Parathyroid adenoma (tissue), 2 donors: ENCODE results near the gene DOCK8.
"Not testable (repeated sequence)": the region's sequence is repeated elsewhere in the genome, so short reads cannot be mapped to it uniquely, and the experiment has no call there.

Source experiments
- H2AFZ ChIP-seq: fragments of 300-600 bp; sonication (generic); one replicate; pipeline ENCODE4 v1.7.0; 2017; ENCODE audit warnings: antibody characterized with exemption, mild to moderate bottlenecking
- H3K27ac ChIP-seq: fragments of 300-600 bp; sonication (generic); one replicate; pipeline ENCODE4 v1.7.0; 2017
- H3K27me3 ChIP-seq: fragments of 300-600 bp; sonication (generic); one replicate; pipeline ENCODE4 v1.7.0; 2017; ENCODE audit warnings: low read length; ENCODE audit not compliant: control insufficient read depth, insufficient read depth
- H3K36me3 ChIP-seq: fragments of 300-600 bp; sonication (generic); one replicate; pipeline ENCODE4 v1.7.0; 2017; ENCODE audit warnings: low read length; ENCODE audit not compliant: control insufficient read depth, insufficient read depth
- H3K4me1 ChIP-seq: fragments of 300-600 bp; sonication (generic); one replicate; pipeline ENCODE4 v1.7.0; 2017; ENCODE audit warnings: control low read depth
- H3K4me2 ChIP-seq: fragments of 300-600 bp; sonication (generic); one replicate; pipeline ENCODE4 v1.7.0; 2017; ENCODE audit warnings: low read length
- H3K4me3 ChIP-seq: fragments of 300-600 bp; sonication (generic); one replicate; pipeline ENCODE4 v1.7.0; 2017; ENCODE audit warnings: low read depth, low read length
- H3K79me2 ChIP-seq: fragments of 300-600 bp; sonication (generic); one replicate; pipeline ENCODE4 v1.7.0; 2017; ENCODE audit warnings: control low read depth
- H3K9ac ChIP-seq: fragments of 300-600 bp; sonication (generic); one replicate; pipeline ENCODE4 v1.7.0; 2017; ENCODE audit warnings: mild to moderate bottlenecking
- H3K9me3 ChIP-seq: fragments of 300-600 bp; sonication (generic); one replicate; pipeline ENCODE4 v1.7.0; 2017; ENCODE audit warnings: low read length; ENCODE audit not compliant: control insufficient read depth
- CTCF ChIP-seq: fragments of 300-600 bp; sonication (generic); IDR thresholded peaks from one replicate; pipeline ENCODE4 v1.7.0; 2017; ENCODE audit warnings: antibody characterized with exemption, mild to moderate bottlenecking
- donor health status: primary hyperparathyroidism.

DOCK8 gene

GRCh38 chr9:224582-225520 is 10.2 kb downstream of the DOCK8 start:
- no peaks in the 10 kb centered on the region for H3K4me1 ChIP-seq
- no peaks in the 10 kb centered on the region for H3K27me3 ChIP-seq
- no peaks in the 10 kb centered on the region for H3K79me2 ChIP-seq
- TF ChIP-seq CTCF = no peak
- H3K9me3 ChIP-seq = no peaks in the 10 kb centered on the region
- no peak overlapping the region for H3K27ac ChIP-seq
- H3K4me2 ChIP-seq = no peak overlapping the region
- H3K4me3 ChIP-seq = no peak overlapping the region
- no peak overlapping the region for H3K9ac ChIP-seq
- no peaks in the 10 kb centered on the region for H3K36me3 ChIP-seq
- no peak overlapping the region for H2AFZ ChIP-seq

GRCh38 chr9:227860-228259 is 13.2 kb downstream of the DOCK8 start:
- H3K36me3 ChIP-seq = no peaks in the 10 kb centered on the region
- no peaks in the 10 kb centered on the region for H3K4me1 ChIP-seq
- H2AFZ ChIP-seq = no peak overlapping the region
- no peak overlapping the region for H3K27ac ChIP-seq
- H3K27me3 ChIP-seq = no peaks in the 10 kb centered on the region
- H3K9me3 ChIP-seq = no peaks in the 10 kb centered on the region
- H3K4me3 ChIP-seq = no peak overlapping the region
- no peak overlapping the region for H3K9ac ChIP-seq
- no peaks in the 10 kb centered on the region for H3K79me2 ChIP-seq
- TF ChIP-seq CTCF = no peak
- no peak overlapping the region for H3K4me2 ChIP-seq

GRCh38 chr9:228929-229695 is 14.4 kb downstream of the DOCK8 start:
- H3K27me3 ChIP-seq = no peaks in the 10 kb centered on the region
- no peak overlapping the region for H2AFZ ChIP-seq
- H3K9me3 ChIP-seq = no peaks in the 10 kb centered on the region
- H3K4me3 ChIP-seq = no peak overlapping the region
- no peaks in the 10 kb centered on the region for H3K4me1 ChIP-seq
- no peaks in the 10 kb centered on the region for H3K79me2 ChIP-seq
- no peak for TF ChIP-seq CTCF
- H3K27ac ChIP-seq = no peak overlapping the region
- no peak overlapping the region for H3K9ac ChIP-seq
- no peaks in the 10 kb centered on the region for H3K36me3 ChIP-seq
- no peak overlapping the region for H3K4me2 ChIP-seq

- H3K4me2 ChIP-seq, H3K9ac ChIP-seq, H3K4me1 ChIP-seq, H3K27ac ChIP-seq, H3K36me3 ChIP-seq, H2AFZ ChIP-seq, H3K27me3 ChIP-seq, H3K79me2 ChIP-seq, H3K9me3 ChIP-seq, H3K4me3 ChIP-seq: not testable (repeated sequence)
Measured at GRCh38 chr9:231625-232024, 17.0 kb downstream of the DOCK8 start.

- not testable (repeated sequence) for H3K79me2 ChIP-seq, H3K4me1 ChIP-seq, H3K27me3 ChIP-seq, H3K9me3 ChIP-seq, H3K27ac ChIP-seq, H3K4me3 ChIP-seq, H2AFZ ChIP-seq, H3K9ac ChIP-seq, H3K36me3 ChIP-seq, H3K4me2 ChIP-seq
Measured at GRCh38 chr9:233708-234107, 19.0 kb downstream of the DOCK8 start.
